NCI-H510A treated with DMSO at 0.1 percent for 48 hours (cell line): Measurements from ENCODE around the gene TNS4.

Source experiments
- DNase-seq: peaks from one replicate; lab custom pipeline; 2025; lab: John Stamatoyannopoulos, UW

Gene TNS4

GRCh38 chr17:40433551-40434415 is 67.6 kb downstream of the TNS4 start:
- DNase-seq, result no peak

- no peak for DNase-seq
These were observed 68.4 kb downstream of the TNS4 start for GRCh38 chr17:40432864-40433528.

- DNase-seq, result no peak
These were observed 70.2 kb downstream of the TNS4 start for GRCh38 chr17:40431231-40431602.

GRCh38 chr17:40430272-40431230 is 70.9 kb downstream of the TNS4 start:
- no peak for DNase-seq

GRCh38 chr17:40427002-40427491 is 74.4 kb downstream of the TNS4 start:
- DNase-seq, result no peak
